Femur (tissue), 1 donor: Measurements from ENCODE around the gene SLC25A40.
"Not testable (repeated sequence)": the region's sequence is repeated elsewhere in the genome, so short reads cannot be mapped to it uniquely, and the experiment has no call there.

Source experiments
- DNase-seq: peaks from one replicate; pipeline ENCODE4 v3.0.0-alpha.2; 2017

The SLC25A40 gene

DNA sequence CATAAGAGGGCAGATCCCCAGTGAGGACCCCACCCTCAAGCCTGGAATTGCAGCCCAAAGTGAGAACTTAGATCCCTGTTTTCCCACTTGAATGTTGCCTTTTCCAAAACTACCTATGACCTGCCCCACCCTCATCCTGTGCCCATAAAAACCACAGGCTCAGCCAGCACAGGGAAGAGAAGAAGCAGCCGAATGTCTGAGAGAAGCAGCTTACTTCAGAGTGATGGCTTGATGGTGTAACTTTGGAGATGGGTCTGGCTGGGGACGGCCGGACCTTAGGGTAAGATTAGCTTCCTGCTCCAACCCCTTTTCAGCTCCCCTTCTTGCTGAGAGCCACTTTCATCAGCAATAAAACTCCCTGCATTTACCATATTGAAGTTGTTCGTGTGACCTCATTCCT, 5.7 kb downstream of the SLC25A40 start:
- no peak for DNase-seq

DNA sequence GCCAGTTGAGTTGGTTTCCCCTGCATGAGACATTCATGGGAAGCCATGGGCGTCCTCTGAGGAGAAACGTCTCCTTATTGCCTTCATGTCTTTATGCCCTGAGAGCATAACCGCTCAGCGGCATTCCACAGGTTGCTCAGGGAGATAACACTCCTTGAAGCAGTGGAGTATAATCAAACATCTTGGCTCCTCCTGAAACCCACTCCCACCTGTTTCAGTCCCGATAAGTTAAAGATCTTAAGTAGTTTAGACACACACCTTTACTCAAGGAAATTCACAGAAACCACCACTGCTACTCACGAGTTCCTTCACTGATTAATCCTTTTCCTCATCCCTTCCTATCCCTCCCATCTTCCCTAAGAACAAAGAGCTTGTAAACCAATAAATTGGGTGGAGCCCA, 9.6 kb downstream of the SLC25A40 start:
- not testable (repeated sequence) for DNase-seq

DNA sequence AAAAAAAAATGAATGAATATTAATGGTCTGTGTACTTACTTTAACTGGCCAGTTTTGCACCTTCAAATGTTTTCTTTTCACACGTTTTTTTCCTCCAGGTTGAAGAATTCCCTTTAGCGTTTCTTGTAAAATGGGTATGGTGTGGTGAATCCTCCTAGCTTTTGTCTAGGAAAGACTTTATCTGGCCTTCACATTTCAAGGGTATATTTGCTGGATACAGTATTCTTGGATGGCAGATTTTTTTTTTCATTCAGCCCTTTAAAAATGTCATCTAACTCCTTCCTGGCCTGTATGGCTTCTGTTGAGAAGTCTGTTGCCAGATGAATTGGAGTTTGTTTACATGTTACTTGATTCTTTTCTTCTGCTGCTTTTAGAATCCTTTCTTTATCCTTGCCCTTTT, 10.1 kb downstream of the SLC25A40 start:
- DNase-seq: no peak

DNA sequence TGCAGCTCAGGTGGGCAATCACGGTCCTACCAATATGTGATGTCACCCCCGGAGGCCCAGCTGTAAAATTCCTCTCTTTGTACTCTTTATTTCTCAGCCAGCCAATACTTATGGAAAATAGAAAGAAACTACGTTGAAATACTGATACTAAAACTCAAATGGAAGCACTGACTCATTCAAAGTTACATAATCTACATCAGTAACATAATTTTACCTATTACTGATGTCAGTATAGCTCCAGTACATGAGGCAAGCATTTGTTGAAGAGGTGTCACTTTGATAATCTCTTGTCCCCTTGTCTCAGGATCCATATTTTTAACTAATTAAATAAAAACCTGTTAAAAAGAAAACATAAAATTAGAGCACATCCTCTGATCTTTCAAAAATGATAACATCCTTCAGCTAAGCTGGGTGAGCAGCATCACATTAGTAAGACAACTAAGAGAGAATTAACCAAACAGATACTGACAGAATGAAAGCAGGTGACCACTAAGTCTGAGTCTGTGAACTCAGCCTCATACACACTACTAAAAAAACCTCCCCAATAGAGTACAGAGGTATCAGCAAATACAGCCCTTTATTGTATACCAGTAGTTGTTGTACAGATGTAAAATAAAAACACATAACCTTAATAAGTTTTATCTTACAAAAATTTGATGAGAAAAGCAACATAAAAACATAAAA, 17.6 kb downstream of the SLC25A40 start:
- no peak for DNase-seq

DNA sequence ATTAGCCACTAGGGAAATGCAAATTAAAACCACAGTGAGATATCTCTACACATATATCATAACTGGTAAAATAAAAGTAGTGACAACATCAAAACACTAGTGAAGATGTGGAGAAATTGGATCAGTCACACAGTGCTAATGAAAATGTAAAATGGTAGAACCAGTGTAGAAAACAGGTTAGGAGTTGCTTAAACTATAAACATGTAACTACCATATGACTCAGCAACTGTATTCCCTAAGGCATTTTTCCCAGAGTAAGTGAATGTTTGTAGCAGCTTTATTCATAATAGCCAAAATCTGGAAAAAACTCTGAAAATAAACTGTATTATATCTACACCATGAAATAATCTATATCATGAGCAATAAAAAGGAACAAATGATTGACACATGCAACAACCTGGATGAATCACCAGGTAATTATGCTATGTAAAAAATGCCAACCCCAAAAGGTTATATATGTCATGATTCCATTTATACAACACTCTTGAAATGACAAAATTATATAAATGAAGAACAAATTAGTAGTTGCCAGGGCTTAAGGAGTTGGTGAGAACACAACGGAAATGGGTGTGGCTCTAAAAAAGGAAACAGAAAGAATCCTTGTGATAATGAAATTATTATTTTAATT, 22.8 kb downstream of the SLC25A40 start:
- no peak for DNase-seq

DNA sequence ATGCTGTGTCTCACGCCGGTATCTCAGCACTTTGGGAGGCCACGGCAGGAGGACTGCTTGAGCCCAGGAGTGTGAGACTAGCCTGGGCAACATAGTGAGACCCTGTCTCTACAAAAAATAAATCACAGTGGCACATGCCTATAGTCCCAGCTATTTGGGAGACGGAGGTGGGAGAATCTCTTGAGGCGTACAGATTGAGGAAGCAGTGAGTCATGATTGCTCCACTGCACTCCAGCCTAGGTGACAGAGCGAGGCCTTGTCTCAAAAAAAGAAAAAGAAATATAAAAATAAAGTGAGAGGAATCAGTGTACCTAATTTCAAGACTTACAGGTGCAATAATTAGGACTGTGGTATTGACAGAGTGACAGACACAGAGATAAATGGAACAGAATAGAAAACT, 23.9 kb downstream of the SLC25A40 start:
- DNase-seq: no peak

DNA sequence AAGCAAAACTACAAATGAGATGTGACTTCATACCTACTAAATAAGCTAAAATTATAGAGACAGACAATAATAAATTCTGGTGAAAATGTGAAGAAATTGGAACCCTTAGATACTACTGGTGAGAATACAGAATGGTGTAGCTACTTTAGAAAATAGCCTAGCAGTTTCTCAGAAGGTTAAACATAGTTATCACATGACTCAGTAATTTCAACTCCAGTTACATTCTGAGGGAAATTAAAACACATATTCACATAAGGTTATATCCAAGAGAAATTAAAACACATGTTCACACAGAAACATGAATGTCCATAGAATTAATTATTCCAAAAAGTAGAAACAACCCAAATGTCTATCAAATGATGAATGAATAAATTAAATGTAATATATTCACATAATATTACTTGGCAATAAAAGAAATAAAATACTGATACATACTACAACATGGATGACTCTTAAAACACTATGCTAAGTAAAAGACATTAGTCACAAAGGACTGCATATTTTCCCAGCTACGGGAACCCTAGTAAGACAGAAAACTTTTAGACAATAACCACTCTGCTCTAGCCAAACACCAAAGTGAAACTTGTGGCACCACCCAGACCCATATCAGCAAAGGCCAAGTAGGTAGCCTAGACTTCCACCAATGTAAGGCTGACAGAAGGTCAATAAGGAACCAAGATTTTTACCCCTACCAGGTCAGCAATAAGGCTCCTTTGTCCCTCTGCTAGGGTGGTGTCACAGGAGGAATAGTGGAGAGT, 25.1 kb downstream of the SLC25A40 start:
- DNase-seq: no peak

DNA sequence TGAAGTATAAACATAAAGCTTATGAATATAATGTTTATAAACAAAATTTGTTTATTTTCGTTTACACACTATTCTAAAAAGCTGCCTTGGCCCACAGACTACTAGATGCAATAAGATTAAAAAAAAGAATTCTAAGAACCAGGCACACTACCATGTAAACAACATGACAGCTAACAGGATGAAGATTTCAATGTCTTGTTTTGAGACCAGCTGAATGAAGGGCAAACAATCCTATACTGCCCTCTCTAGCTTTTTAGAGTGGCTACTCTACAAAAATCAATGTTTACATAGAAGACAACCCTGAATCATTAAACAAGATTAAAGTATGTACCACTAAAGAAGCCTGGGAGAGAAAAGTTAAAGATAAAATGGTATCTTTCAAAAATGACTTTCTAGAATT, 38.6 kb downstream of the SLC25A40 start:
- no peak for DNase-seq

DNA sequence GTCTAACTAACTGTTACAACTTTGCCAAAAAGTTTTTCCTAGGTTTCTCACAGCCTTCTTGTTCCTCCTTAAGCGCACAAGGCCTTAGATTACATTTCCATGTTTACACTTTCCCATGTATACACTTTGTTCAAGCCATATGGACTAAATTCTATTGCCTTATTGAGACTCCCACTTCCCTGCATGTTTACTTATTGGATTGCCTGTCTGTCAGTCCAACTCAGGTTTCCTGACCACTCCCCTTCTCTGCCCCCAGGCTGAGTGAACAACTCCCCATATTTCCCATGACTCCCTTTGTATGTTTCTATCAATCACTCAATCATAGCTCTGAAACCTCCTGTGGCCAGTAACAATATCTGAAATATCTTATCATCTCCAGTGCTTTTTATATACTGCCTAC, 43.0 kb downstream of the SLC25A40 start:
- DNase-seq: no peak

DNA sequence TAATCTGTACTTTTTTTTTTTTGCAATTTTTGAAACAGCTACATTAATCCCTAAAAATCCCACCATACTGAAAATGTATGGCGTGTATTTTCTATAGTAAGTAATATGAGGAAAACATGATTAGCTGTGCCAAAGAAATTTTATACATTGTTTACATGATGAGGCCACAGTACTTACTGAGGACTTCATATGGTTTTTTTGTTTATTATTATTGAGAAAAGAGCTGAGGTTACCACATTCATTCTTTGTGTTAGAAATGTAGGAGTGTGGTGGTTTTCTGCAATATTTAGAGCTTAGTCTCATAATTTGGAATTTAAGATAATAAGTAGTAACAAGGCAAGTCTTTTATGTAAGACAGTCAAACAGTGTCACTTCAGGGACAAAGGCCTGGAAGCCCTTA, 45.1 kb downstream of the SLC25A40 start:
- DNase-seq: no peak

DNA sequence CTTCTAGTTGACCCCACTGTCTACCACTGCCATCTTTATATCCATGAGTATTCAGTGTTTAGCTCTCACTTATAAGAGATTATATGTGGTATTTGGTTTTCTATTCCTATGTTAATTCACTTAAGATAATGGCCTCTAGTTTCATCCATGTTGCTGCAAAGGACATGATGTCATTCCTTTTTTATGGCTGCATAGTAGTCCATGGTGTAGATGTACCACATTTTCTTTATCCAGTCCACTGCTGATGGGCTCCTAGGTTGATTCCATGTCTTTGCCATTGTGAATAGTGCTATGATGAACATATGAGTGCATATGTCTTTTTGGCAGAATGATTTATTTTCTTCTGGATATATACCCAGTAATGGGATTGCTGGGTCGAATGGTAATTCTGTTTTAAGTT, 47.8 kb downstream of the SLC25A40 start:
- not testable (repeated sequence) for DNase-seq

DNA sequence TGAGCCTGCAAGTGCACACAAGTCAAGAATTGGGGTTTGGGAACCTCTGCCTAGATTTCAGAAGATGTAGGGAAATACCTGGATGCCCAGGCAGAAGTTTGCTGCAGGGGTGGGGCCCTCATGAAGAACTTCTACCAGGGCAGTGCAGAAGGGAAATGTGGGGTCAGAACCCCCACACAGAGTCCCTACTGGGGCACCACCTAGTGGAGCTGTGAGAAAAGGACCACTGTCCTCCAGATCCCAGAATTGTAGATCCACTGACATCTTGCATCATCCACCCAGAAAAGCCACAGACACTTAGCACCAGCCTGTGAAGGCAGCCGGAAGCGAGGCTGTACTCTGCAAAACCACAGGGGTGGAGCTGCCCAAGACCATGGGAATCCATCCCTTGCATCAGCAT, 50.8 kb downstream of the SLC25A40 start:
- DNase-seq: not testable (repeated sequence)

DNA sequence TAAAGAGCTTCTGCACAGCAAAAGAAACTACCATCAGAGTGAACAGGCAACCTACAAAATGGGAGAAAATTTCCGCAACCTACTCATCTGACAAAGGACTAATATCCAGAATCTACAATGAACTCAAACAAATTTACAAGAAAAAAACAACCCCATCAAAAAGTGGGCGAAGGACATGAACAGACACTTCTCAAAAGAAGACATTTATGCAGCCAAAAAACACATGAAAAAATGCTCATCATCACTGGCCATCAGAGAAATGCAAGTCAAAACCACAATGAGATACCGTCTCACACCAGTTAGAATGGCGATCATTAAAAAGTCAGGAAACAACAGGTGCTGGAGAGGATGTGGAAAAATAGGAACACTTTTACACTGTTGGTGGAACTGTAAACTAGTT, 54.1 kb downstream of the SLC25A40 start:
- DNase-seq: not testable (repeated sequence)

DNA sequence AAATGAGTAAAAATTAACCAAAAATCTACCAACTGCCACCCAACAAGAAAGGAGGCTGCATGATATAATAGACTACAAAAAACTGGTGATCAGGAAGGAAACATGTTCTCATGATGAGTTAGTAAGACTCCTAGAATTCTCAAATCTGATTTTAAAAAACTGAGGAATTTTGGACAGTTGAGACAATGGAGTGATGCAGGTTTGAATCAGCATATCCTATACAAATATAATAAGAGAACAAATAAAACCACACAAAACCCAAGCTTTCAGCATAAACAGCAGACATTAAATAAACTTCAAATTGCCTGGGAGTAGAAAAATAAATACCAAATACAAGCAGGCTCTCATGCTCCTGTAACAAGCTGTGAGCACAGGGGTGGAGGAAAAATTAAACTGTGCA, 57.8 kb downstream of the SLC25A40 start:
- no peak for DNase-seq

DNA sequence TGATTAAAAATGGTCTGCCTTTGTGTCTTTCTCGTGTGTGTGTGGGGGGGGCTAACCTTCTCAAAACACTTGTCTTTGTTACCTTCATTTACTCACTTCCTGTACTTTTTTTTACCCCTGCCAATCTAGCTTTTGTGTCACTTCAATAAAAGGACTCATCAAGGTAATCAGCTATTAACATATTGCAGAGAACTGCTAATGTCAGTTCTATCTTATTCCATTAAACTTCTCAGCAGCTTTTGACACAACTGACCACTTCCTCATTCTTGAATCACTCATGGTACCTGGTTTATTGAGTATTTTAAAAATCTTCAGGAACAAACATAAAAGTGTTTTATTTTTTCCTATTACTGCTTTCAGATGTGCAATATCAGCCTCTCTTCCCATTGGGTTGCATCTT, 59.8 kb downstream of the SLC25A40 start:
- DNase-seq: no peak

DNA sequence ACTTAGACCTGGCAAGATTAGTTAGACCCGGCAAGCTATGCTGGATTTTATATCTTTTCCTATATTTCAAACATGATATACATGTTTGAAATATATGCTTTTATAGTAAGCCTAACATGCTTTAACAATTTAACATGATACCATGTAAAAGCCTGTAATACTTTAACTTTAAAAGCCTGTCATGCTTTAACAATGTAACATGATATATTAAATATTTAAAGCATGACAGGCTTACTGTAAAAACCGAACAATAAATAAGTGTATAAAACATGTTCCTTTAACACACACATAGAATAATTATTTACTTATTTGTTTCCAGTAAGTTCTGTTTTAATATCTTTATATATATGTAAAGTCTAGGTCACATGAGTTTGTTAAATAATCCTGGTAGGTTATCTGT, 65.4 kb downstream of the SLC25A40 start:
- no peak for DNase-seq

DNA sequence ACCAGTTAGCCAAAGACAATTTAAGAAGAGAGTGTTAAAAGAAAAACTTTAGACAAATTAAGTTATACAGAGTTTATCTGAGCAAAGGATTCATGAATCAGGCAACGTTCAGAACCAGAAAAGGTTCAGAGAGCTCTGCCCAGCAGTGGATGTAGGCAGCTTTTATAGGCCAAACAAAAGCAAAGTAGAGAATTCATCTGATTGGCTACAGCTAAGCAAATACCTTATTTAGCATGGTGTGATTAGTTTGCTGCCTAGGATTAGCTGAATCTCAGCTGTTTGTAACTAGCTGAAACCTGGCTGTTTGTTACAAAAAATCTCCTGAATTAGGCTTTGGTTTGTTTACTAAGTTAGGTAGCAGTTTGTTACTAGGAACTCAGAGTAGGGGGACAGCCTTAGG, 66.0 kb downstream of the SLC25A40 start:
- no peak for DNase-seq

DNA sequence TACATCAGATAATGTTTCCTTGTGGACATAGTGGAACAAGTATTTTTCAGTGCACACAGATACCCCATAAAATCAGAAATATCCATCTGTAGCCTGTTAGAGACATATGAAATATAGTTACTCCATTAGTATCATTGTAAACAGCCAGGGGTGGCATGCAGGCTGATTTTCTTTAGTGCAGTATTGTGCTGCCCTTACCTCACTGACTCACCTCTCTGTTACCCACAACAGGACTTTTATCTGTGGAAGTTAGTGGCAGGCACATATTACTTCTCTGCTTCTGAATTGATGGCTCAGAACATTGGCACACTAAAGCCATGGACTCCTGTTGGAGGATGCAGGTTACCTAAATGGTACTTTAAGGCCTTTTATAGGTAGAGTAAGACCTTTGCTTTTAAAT, 70.0 kb downstream of the SLC25A40 start:
- DNase-seq: no peak

DNA sequence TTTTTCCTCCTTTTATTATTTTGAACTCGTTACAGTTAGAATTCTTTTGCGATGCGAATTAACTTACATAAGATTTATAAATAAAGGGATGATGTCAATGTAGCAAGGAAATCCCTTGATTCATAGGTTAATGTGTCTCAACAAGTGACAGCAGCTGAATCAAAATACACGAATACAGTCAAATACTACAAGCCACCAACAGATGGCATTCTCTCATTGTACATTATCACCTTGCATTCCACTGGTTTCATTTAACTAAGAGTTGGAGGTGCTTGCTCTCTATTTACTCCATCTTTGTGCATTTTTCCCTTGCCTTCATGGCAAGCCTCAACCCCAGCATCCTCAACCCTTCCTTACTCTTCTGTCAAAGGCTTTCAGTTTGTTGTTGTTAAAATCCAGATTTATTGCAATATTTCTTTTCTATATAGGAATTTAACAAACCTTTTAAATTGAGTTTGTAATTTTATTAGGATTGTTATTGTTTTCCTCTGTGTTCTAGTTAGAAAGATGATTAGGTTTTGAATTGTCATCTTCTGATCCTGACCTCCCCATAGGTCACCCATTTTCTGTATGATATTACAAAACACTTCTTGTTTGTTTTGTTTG, 78.3 kb downstream of the SLC25A40 start:
- DNase-seq: no peak

DNA sequence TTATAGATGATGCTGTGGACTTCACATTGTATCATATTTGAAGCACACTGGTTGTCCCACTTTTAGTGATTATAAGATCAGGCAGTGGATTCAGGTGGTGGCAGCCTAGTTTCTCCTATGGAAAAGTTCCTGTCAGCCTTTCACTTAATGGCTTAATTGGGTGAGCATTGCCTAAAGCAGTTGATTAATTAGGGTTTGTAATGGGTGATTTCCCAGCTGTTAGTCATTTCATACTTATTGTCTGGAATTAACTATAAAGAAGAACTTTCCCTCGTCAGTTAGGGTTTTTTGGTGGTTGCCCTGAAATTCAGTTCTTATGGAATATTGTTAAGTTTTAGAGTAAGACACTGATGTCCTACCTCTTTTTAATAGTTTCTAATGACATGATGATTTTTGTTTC, 78.8 kb downstream of the SLC25A40 start:
- DNase-seq: no peak

DNA sequence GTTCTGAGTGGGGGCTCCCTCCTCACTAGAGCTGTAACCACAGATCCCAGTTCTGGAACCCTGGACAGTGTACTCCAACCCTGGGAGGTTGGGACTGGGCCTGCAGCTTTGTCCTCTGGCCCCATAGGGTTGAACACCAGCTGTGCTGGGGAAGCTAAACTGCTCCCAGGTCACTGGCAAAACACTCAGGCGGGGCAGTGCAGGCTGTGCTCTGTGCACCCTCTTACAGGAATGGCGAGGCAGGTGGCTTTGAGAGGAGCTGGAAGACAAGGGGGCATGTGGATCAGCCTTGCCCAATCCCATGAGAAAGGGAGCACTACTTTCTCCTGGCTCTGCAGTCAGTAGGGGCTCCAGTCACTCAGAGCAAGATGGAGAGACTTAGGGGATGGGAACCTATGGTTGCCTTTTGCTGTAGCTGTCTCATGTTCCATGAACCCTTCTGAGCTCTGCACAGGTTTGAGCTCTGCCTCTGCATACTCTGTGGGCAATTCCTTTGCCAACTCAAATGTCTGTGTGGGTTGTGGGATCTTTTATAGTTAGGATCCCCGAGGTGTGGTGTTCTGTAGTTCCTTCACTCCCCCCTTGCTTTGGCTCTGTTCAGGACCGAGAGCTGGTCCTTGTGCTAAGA, 90.7 kb downstream of the SLC25A40 start:
- DNase-seq: no peak

DNA sequence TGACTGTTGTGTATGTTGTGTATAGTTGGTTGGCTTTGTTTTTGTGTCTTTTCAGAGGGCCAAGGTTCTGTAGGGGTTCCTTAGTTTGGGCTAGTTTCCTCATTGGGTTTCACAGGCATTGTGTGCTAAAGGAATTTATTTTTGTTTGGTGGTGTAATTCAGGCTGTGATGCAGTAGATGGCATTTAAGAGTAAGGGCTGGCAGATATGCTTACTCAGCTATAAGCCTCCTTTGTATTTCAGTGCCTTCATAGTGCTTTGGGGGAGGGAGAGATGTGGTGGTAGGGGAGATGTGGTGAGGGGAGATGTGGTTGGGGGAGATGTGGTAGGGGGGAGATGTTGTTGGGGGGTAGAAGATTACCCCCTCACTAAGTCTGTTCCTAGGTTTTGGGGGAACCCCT, 91.7 kb downstream of the SLC25A40 start:
- no peak for DNase-seq
